WTC11 (cell line): ENCODE results near the gene NIN. TPM values are rescaled to one million over a fixed set of nuclear protein-coding genes. Genes with fewer than 3 reads are reported as not detected.

Source experiments
- ATAC-seq: fragments of 200-7000 bp; cut with Tn5 transposase; 2 replicates; pipeline ENCODE4 v1.10.0; 2021; ENCODE audit warnings: mild to moderate bottlenecking, moderate library complexity
- CTCF ChIA-PET: fragments of 300-600 bp; sonication (Branson Sonifier 250); formaldehyde crosslinking; loops from one replicate; lab custom pipeline; 2021; ENCODE audit warnings: antibody characterized with exemption; lab: Charles Lee
- POLR2A ChIA-PET: fragments of 350-600 bp; sonication (Branson Sonifier 250); formaldehyde crosslinking; loops from one replicate; lab custom pipeline; 2021; ENCODE audit warnings: antibody characterized with exemption; lab: Charles Lee
- DNase-seq: peaks from one replicate; pipeline ENCODE4 v3.0.0; 2021; ENCODE audit warnings: low spot score
- H3K27ac Mint-ChIP-seq: 2 replicates; pipeline ENCODE4 v1.8.0; 2021; ENCODE audit warnings: mixed read lengths
- H3K27me3 Mint-ChIP-seq: 2 replicates; pipeline ENCODE4 v1.8.0; 2021; ENCODE audit warnings: low read depth, mild to moderate bottlenecking, moderate library complexity, mixed read lengths
- H3K36me3 Mint-ChIP-seq: 2 replicates; pipeline ENCODE4 v1.8.0; 2021; ENCODE audit warnings: mixed read lengths
- H3K4me1 Mint-ChIP-seq: 2 replicates; pipeline ENCODE4 v1.8.0; 2022; ENCODE audit warnings: mixed read lengths
- H3K4me3 Mint-ChIP-seq: 2 replicates; pipeline ENCODE4 v1.8.0; 2021; ENCODE audit warnings: mild to moderate bottlenecking, moderate library complexity, mixed read lengths
- H3K9me3 Mint-ChIP-seq: 2 replicates; pipeline ENCODE4 v1.8.0; 2021; ENCODE audit warnings: mixed read lengths
- ATF1 ChIP-seq: sonication (generic); formaldehyde crosslinking; IDR thresholded peaks from 2 replicates; pipeline ENCODE4 v1.8.1; 2023; ENCODE audit warnings: mild to moderate bottlenecking, moderate library complexity, missing genetic modification reagents
- ATF2 ChIP-seq: sonication (generic); formaldehyde crosslinking; IDR thresholded peaks from 2 replicates; pipeline ENCODE4 v1.8.1; 2022; ENCODE audit warnings: low read depth, missing genetic modification reagents, borderline replicate concordance
- CBFB ChIP-seq: sonication (generic); formaldehyde crosslinking; IDR thresholded peaks from 2 replicates; pipeline ENCODE4 v1.8.1; 2022; ENCODE audit warnings: mild to moderate bottlenecking, low read depth, missing genetic modification reagents
- CDX4 ChIP-seq: fragments of 250-450 bp; sonication (Bioruptor Pico); IDR thresholded peaks from 2 replicates; pipeline ENCODE4 v1.9.0; 2021; ENCODE audit warnings: moderate library complexity, mild to moderate bottlenecking, inconsistent platforms, borderline replicate concordance
- E2F1 ChIP-seq: sonication (generic); formaldehyde crosslinking; IDR thresholded peaks from 2 replicates; pipeline ENCODE4 v1.8.0; 2022; ENCODE audit warnings: mild to moderate bottlenecking, missing genetic modification reagents
- E2F5 ChIP-seq: sonication (generic); formaldehyde crosslinking; IDR thresholded peaks from 2 replicates; pipeline ENCODE4 v1.8.1; 2022; ENCODE audit warnings: mild to moderate bottlenecking, moderate library complexity, missing genetic modification reagents
- EMX1 ChIP-seq: fragments of 250-450 bp; sonication (Bioruptor Pico); IDR thresholded peaks from 2 replicates; pipeline ENCODE4 v1.8.0; 2021; ENCODE audit warnings: mild to moderate bottlenecking
- ETV6 ChIP-seq: sonication (generic); formaldehyde crosslinking; IDR thresholded peaks from 2 replicates; pipeline ENCODE4 v1.8.1; 2022; ENCODE audit warnings: mild to moderate bottlenecking, missing genetic modification reagents
- FOXP1 ChIP-seq: sonication (generic); formaldehyde crosslinking; IDR thresholded peaks from 2 replicates; pipeline ENCODE4 v1.8.0; 2022; ENCODE audit warnings: missing genetic modification reagents, mild to moderate bottlenecking, moderate library complexity, borderline replicate concordance
- GRHL2 ChIP-seq: fragments of 250-450 bp; sonication (Bioruptor Pico); IDR thresholded peaks from 2 replicates; pipeline ENCODE4 v1.8.0; 2022; ENCODE audit warnings: mild to moderate bottlenecking, moderate library complexity; ENCODE audit not compliant: insufficient replicate concordance, severe bottlenecking
- MYBL2 ChIP-seq: sonication (generic); formaldehyde crosslinking; IDR thresholded peaks from 2 replicates; pipeline ENCODE4 v1.8.1; 2023; ENCODE audit warnings: mild to moderate bottlenecking, moderate library complexity, missing genetic modification reagents
- NFE2L1 ChIP-seq: sonication (generic); formaldehyde crosslinking; IDR thresholded peaks from 2 replicates; pipeline ENCODE4 v1.8.1; 2023; ENCODE audit warnings: missing genetic modification reagents
- OVOL2 ChIP-seq: fragments of 250-450 bp; sonication (Bioruptor Pico); IDR thresholded peaks from 2 replicates; pipeline ENCODE4 v1.9.0; 2021; ENCODE audit warnings: mild to moderate bottlenecking, borderline replicate concordance
- SMAD3 ChIP-seq: sonication (generic); formaldehyde crosslinking; IDR thresholded peaks from 2 replicates; pipeline ENCODE4 v1.8.0; 2022; ENCODE audit warnings: missing genetic modification reagents, mild to moderate bottlenecking, borderline replicate concordance
- SMAD4 ChIP-seq: sonication (generic); formaldehyde crosslinking; IDR thresholded peaks from 2 replicates; pipeline ENCODE4 v1.8.0; 2022; ENCODE audit warnings: mild to moderate bottlenecking, missing genetic modification reagents
- SOX15 ChIP-seq: fragments of 250-450 bp; sonication (Bioruptor Pico); IDR thresholded peaks from 2 replicates; pipeline ENCODE4 v1.9.0; 2021; ENCODE audit warnings: mild to moderate bottlenecking
- TEAD4 ChIP-seq: sonication (generic); formaldehyde crosslinking; IDR thresholded peaks from 2 replicates; pipeline ENCODE4 v1.8.0; 2022; ENCODE audit warnings: mild to moderate bottlenecking, missing genetic modification reagents
- TP53 ChIP-seq: sonication (generic); formaldehyde crosslinking; IDR thresholded peaks from 2 replicates; pipeline ENCODE4 v1.8.1; 2023; ENCODE audit warnings: mild to moderate bottlenecking, missing genetic modification reagents
- ZBTB21 ChIP-seq: sonication (generic); formaldehyde crosslinking; IDR thresholded peaks from 2 replicates; pipeline ENCODE4 v1.8.1; 2023; ENCODE audit warnings: mild to moderate bottlenecking, missing genetic modification reagents, borderline replicate concordance
- ZMAT4 ChIP-seq: fragments of 250-450 bp; sonication (Bioruptor Pico); IDR thresholded peaks from 2 replicates; pipeline ENCODE4 v1.9.0; 2021; ENCODE audit warnings: mild to moderate bottlenecking
- ZNF263 ChIP-seq: sonication (generic); formaldehyde crosslinking; IDR thresholded peaks from 2 replicates; pipeline ENCODE4 v1.8.1; 2022; ENCODE audit warnings: low read depth, mild to moderate bottlenecking, moderate library complexity, missing genetic modification reagents
- ZNF423 ChIP-seq: fragments of 250-450 bp; sonication (Bioruptor Pico); IDR thresholded peaks from 2 replicates; pipeline ENCODE4 v2.1.2; 2022; ENCODE audit warnings: mild to moderate bottlenecking, moderate library complexity
- ZNF425 ChIP-seq: fragments of 250-450 bp; sonication (Bioruptor Pico); conservative IDR thresholded peaks from 2 replicates; pipeline ENCODE4 v1.9.0; 2021; ENCODE audit warnings: mild to moderate bottlenecking
- ZNF512 ChIP-seq: sonication (generic); formaldehyde crosslinking; IDR thresholded peaks from 2 replicates; pipeline ENCODE4 v1.8.1; 2022; ENCODE audit warnings: missing genetic modification reagents, borderline replicate concordance
- ZNF671 ChIP-seq: fragments of 250-450 bp; sonication (Bioruptor Pico); IDR thresholded peaks from 2 replicates; pipeline ENCODE4 v1.8.0; 2021; ENCODE audit warnings: mild to moderate bottlenecking
- ZSCAN18 ChIP-seq: fragments of 250-450 bp; sonication (Bioruptor Pico); IDR thresholded peaks from 2 replicates; pipeline ENCODE4 v2.1.2; 2022; ENCODE audit warnings: mild to moderate bottlenecking, moderate library complexity
- total RNA-seq: library from RNA; stranded (reverse); gene quantifications from 3 replicates; pipeline ENCODE4 v1.2.3, GENCODE V29; 2021

Gene NIN
- total RNA-seq, 1 experiment from 2014 or later = 23.8 TPM

- no peak for DNase-seq
- no peak for TF ChIP-seq ZNF671 (CRISPR knock-in tag)
- no peak for TF ChIP-seq ZMAT4 (CRISPR knock-in tag)
- no peak for TF ChIP-seq ZSCAN18 (CRISPR knock-in tag)
- TF ChIP-seq FOXP1 (CRISPR knock-in tag) = no peak
- no peak for TF ChIP-seq SMAD4 (CRISPR knock-in tag)
- no peak for TF ChIP-seq SMAD3
- no peak for TF ChIP-seq ZBTB21 (CRISPR knock-in tag)
- no peak for TF ChIP-seq E2F5 (CRISPR knock-in tag)
- no peak for TF ChIP-seq ZNF423
- TF ChIP-seq GRHL2 (CRISPR knock-in tag) = no peak
- TF ChIP-seq EMX1 = no peak
- no peak for TF ChIP-seq E2F1 (CRISPR knock-in tag)
- no peak for TF ChIP-seq SOX15
- no peak for TF ChIP-seq CDX4 (CRISPR knock-in tag)
- no peak for TF ChIP-seq OVOL2
- TF ChIP-seq ATF1 (CRISPR knock-in tag) = no peak
- no peak for TF ChIP-seq ATF2 (CRISPR knock-in tag)
- no peak for TF ChIP-seq NFE2L1 (CRISPR knock-in tag)
- H3K4me1 Mint-ChIP-seq = peaks cover 5% of the 10 kb centered on the region
- ATAC-seq = no peak
- ChIA-PET POLR2A (no interaction called here), CTCF (no interaction called here)
- no peaks in the 10 kb centered on the region for H3K9me3 Mint-ChIP-seq
- H3K27ac Mint-ChIP-seq = no peak overlapping the region
- no peaks in the 10 kb centered on the region for H3K27me3 Mint-ChIP-seq
- no peak overlapping the region for H3K4me3 Mint-ChIP-seq
- H3K36me3 Mint-ChIP-seq = peaks cover 49% of the 10 kb centered on the region
Observed at GRCh38 chr14:50770586-50770985, 60.4 kb downstream of the NIN start.

GRCh38 chr14:50769863-50770500, 61.0 kb downstream of the NIN start:
- ATAC-seq (no peak), DNase-seq (no peak)
- peaks cover 5% of the 10 kb centered on the region for H3K4me1 Mint-ChIP-seq
- H3K4me3 Mint-ChIP-seq = no peak overlapping the region
- peaks cover 49% of the 10 kb centered on the region for H3K36me3 Mint-ChIP-seq
- H3K27me3 Mint-ChIP-seq = no peaks in the 10 kb centered on the region
- no peak overlapping the region for H3K27ac Mint-ChIP-seq
- POLR2A ChIA-PET = no interaction called here
- H3K9me3 Mint-ChIP-seq = no peaks in the 10 kb centered on the region
- CTCF ChIA-PET = interaction anchor here (1.7 kb wide), 1 partner anchor 8 kb away, joined by 4 read pairs; no protein-coding TSS in a partner anchor
- TF ChIP-seq ZNF425 (no peak), TP53 (CRISPR knock-in tag) (no peak), ZNF423 (no peak), CBFB (no peak), ZBTB21 (CRISPR knock-in tag) (no peak), MYBL2 (CRISPR knock-in tag) (no peak), ZNF263 (no peak), ZNF512 (CRISPR knock-in tag) (no peak), E2F5 (CRISPR knock-in tag) (no peak), TEAD4 (CRISPR knock-in tag) (no peak), ETV6 (CRISPR knock-in tag) (no peak)
